GM23338 (cell line): ENCODE data around the gene ZEB2. TPM values are rescaled to one million over a fixed set of nuclear protein-coding genes. Genes with fewer than 3 reads are reported as not detected.
A peak's percentile ranks its signal among the peaks of the same experiment; 100 is the strongest.

Experiments
- ATAC-seq: fragments of 200-7000 bp; cut with Tn5 transposase; 3 replicates; pipeline ENCODE4 v1.9.1; 2020
- DNase-seq: peaks from one replicate; pipeline ENCODE4 v3.0.0-alpha.2; 2015; ENCODE audit warnings: low spot score
- H2AFZ ChIP-seq: fragments of 200-600 bp; sonication (generic); 2 replicates; pipeline ENCODE4 v1.8.0; 2016; ENCODE audit warnings: antibody characterized with exemption, mild to moderate bottlenecking, moderate library complexity
- H3F3A ChIP-seq: fragments of 200-600 bp; sonication (generic); replicated peaks from 2 replicates; pipeline ENCODE4 v1.8.0; 2017; ENCODE audit warnings: antibody characterized with exemption, mixed run types, low read depth
- H3K27ac ChIP-seq: fragments of 200-600 bp; sonication (generic); 2 replicates; pipeline ENCODE4 v1.6.1; 2016; ENCODE audit warnings: low read depth
- H3K27me3 ChIP-seq: fragments of 200-600 bp; sonication (generic); 2 replicates; pipeline ENCODE4 v1.8.0; 2016; ENCODE audit warnings: mild to moderate bottlenecking, mixed run types, moderate library complexity; ENCODE audit not compliant: insufficient read depth
- H3K36me3 ChIP-seq: fragments of 200-600 bp; sonication (generic); 2 replicates; pipeline ENCODE4 v1.8.0; 2016; ENCODE audit warnings: mild to moderate bottlenecking; ENCODE audit not compliant: insufficient read depth
- H3K4me1 ChIP-seq: fragments of 200-600 bp; sonication (generic); 2 replicates; pipeline ENCODE4 v1.8.0; 2016; ENCODE audit warnings: mild to moderate bottlenecking, moderate library complexity; ENCODE audit not compliant: insufficient read depth
- H3K4me2 ChIP-seq: fragments of 200-600 bp; sonication (generic); 2 replicates; pipeline ENCODE4 v1.7.1; 2017; ENCODE audit warnings: mixed run types
- H3K4me3 ChIP-seq: fragments of 200-600 bp; sonication (generic); 2 replicates; pipeline ENCODE4 v1.6.1; 2016; ENCODE audit warnings: mixed run types
- H3K79me2 ChIP-seq: fragments of 200-600 bp; sonication (generic); replicated peaks from 2 replicates; pipeline ENCODE4 v1.8.0; 2017; ENCODE audit warnings: mild to moderate bottlenecking; ENCODE audit not compliant: insufficient read depth
- H3K9me2 ChIP-seq: fragments of 200-600 bp; sonication (generic); 2 replicates; pipeline ENCODE4 v1.8.0; 2017; ENCODE audit not compliant: insufficient read depth
- H4K20me1 ChIP-seq: fragments of 200-600 bp; sonication (generic); replicated peaks from 2 replicates; pipeline ENCODE4 v1.8.0; 2017; ENCODE audit warnings: mild to moderate bottlenecking; ENCODE audit not compliant: insufficient read depth
- H3K27ac Mint-ChIP-seq: 2 replicates; pipeline ENCODE4 v1.8.0; 2020; ENCODE audit warnings: inconsistent platforms, mild to moderate bottlenecking, moderate library complexity, mixed read lengths
- H3K27me3 Mint-ChIP-seq: 3 replicates; pipeline ENCODE4 v1.8.0; 2022; ENCODE audit warnings: low read depth, mild to moderate bottlenecking, moderate library complexity, mixed read lengths, inconsistent platforms; ENCODE audit not compliant: insufficient read depth, poor library complexity
- H3K36me3 Mint-ChIP-seq: 3 replicates; pipeline ENCODE4 v1.8.0; 2021; ENCODE audit warnings: low read depth, mild to moderate bottlenecking, inconsistent platforms, moderate library complexity, mixed read lengths
- H3K4me1 Mint-ChIP-seq: 3 replicates; pipeline ENCODE4 v1.8.0; 2020; ENCODE audit warnings: mild to moderate bottlenecking, inconsistent platforms, mixed read lengths
- H3K4me3 Mint-ChIP-seq: 3 replicates; pipeline ENCODE4 v1.8.0; 2021; ENCODE audit warnings: moderate library complexity, mild to moderate bottlenecking, inconsistent platforms, mixed read lengths
- H3K9me3 Mint-ChIP-seq: 3 replicates; pipeline ENCODE4 v1.8.0; 2020; ENCODE audit warnings: moderate library complexity, mild to moderate bottlenecking, inconsistent platforms, mixed read lengths
- CREB1 ChIP-seq: fragments of 250-450 bp; sonication (Bioruptor Pico); IDR thresholded peaks from 2 replicates; pipeline ENCODE4 v1.5.0; 2020; ENCODE audit warnings: low read depth, mild to moderate bottlenecking, moderate library complexity
- EZH2 ChIP-seq: fragments of 200-600 bp; sonication (generic); IDR thresholded peaks from one replicate; pipeline ENCODE4 v1.8.0; 2017; ENCODE audit warnings: antibody characterized with exemption, mild to moderate bottlenecking, low read depth; ENCODE audit not compliant: unreplicated experiment
- JUNB ChIP-seq: IDR thresholded peaks from one replicate; pipeline ENCODE4 v1.6.1; 2016; ENCODE audit warnings: antibody characterized with exemption; ENCODE audit not compliant: unreplicated experiment
- NANOG ChIP-seq: IDR thresholded peaks from 2 replicates; pipeline ENCODE4 v1.6.1; 2016; ENCODE audit warnings: antibody characterized with exemption, borderline replicate concordance
- POLR2AphosphoS5 ChIP-seq: IDR thresholded peaks from 2 replicates; pipeline ENCODE4 v1.6.1; 2016; ENCODE audit warnings: antibody characterized with exemption, low read depth
- STAT1 ChIP-seq: IDR thresholded peaks from one replicate; pipeline ENCODE4 v1.6.1; 2016; ENCODE audit warnings: antibody characterized with exemption; ENCODE audit not compliant: unreplicated experiment
- ZNF114 ChIP-seq: fragments of 250-450 bp; sonication (Bioruptor Pico); IDR thresholded peaks from 2 replicates; pipeline ENCODE4 v1.5.0; 2020; ENCODE audit warnings: mild to moderate bottlenecking, moderate library complexity
- ZNF331 ChIP-seq: fragments of 250-450 bp; sonication (Bioruptor Pico); IDR thresholded peaks from 2 replicates; pipeline ENCODE4 v1.5.0; 2020; ENCODE audit warnings: low read depth, mild to moderate bottlenecking, moderate library complexity
- polyA plus RNA-seq: library from polyadenylated mRNA; unstranded; fragments of >200 nt; fragmentation: Nextera tagmentation; extraction: Ambion mirVana; gene quantifications from 2 replicates; pipeline ENCODE4 v1.2.1, GENCODE V29; 2016
- total RNA-seq: library from RNA; depleted of rRNA; stranded (reverse); fragments of >200 nt; shearing (Covaris generic); gene quantifications from 2 replicates; pipeline ENCODE4 v1.2.3, GENCODE V29; 2014
- TF ChIP-seq, protein P1 (sequence below): fragments of 250-450 bp; sonication (Bioruptor Pico); IDR thresholded peaks from 2 replicates; pipeline ENCODE4 v1.5.0; 2020; ENCODE audit warnings: mild to moderate bottlenecking, moderate library complexity
- TF ChIP-seq, protein P2 (sequence below), 2 experiments: fragments of 200-600 bp in 1 of 2; sonication (generic) in 1 of 2; conservative IDR thresholded peaks; 2 replicates each; pipeline versions ENCODE4 v1.5.1 to v1.6.1; 2016 to 2017; ENCODE audit warnings: antibody characterized with exemption in 2 of 2, low read depth in 2 of 2, mild to moderate bottlenecking in 2 of 2, moderate library complexity in 1 of 2
- TF ChIP-seq, protein P3 (sequence below): IDR thresholded peaks from 2 replicates; pipeline ENCODE4 v1.6.1; 2016; ENCODE audit warnings: antibody characterized with exemption
- TF ChIP-seq, protein P4 (sequence below): IDR thresholded peaks from one replicate; pipeline ENCODE4 v1.6.1; 2018; ENCODE audit warnings: antibody characterized with exemption; ENCODE audit not compliant: unreplicated experiment

The ZEB2 gene
- total and polyA plus RNA-seq, 2 experiments from 2014 or later = 0.45 TPM; not detected in 1

DNA sequence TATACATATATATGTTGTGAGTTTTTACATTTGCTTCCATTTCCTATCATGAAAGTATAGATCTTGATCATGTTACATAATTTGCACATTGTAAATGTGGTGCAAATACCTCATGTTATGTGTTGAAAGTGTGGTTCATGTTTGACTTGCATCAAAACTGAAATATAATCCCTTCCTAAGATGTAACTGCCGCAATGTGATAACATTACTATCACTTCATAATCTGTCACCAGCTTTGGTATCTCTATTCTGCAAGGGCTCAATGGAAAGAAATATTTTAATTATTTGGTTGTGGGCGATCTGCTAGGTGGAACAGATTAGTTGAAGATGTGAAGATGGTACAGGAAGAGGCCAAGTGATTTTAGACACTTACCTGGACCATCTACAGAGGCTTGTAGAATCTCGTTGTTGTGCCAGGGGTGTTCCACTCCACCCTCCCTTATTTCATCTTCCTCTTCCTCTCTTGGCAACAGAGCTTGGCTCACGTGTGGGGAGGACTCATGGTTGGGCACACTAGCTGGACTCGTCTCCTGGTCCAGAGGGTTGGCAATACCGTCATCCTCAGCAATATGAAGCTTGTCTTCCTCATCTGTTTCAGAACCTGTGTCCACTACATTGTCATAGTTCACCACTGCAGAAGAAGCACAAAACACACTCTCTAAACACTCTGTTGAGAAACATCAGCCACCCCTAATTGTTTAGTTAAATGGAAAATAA, 90.4 kb downstream of the ZEB2 start (continued):
- TF ChIP-seq, protein P1, sequence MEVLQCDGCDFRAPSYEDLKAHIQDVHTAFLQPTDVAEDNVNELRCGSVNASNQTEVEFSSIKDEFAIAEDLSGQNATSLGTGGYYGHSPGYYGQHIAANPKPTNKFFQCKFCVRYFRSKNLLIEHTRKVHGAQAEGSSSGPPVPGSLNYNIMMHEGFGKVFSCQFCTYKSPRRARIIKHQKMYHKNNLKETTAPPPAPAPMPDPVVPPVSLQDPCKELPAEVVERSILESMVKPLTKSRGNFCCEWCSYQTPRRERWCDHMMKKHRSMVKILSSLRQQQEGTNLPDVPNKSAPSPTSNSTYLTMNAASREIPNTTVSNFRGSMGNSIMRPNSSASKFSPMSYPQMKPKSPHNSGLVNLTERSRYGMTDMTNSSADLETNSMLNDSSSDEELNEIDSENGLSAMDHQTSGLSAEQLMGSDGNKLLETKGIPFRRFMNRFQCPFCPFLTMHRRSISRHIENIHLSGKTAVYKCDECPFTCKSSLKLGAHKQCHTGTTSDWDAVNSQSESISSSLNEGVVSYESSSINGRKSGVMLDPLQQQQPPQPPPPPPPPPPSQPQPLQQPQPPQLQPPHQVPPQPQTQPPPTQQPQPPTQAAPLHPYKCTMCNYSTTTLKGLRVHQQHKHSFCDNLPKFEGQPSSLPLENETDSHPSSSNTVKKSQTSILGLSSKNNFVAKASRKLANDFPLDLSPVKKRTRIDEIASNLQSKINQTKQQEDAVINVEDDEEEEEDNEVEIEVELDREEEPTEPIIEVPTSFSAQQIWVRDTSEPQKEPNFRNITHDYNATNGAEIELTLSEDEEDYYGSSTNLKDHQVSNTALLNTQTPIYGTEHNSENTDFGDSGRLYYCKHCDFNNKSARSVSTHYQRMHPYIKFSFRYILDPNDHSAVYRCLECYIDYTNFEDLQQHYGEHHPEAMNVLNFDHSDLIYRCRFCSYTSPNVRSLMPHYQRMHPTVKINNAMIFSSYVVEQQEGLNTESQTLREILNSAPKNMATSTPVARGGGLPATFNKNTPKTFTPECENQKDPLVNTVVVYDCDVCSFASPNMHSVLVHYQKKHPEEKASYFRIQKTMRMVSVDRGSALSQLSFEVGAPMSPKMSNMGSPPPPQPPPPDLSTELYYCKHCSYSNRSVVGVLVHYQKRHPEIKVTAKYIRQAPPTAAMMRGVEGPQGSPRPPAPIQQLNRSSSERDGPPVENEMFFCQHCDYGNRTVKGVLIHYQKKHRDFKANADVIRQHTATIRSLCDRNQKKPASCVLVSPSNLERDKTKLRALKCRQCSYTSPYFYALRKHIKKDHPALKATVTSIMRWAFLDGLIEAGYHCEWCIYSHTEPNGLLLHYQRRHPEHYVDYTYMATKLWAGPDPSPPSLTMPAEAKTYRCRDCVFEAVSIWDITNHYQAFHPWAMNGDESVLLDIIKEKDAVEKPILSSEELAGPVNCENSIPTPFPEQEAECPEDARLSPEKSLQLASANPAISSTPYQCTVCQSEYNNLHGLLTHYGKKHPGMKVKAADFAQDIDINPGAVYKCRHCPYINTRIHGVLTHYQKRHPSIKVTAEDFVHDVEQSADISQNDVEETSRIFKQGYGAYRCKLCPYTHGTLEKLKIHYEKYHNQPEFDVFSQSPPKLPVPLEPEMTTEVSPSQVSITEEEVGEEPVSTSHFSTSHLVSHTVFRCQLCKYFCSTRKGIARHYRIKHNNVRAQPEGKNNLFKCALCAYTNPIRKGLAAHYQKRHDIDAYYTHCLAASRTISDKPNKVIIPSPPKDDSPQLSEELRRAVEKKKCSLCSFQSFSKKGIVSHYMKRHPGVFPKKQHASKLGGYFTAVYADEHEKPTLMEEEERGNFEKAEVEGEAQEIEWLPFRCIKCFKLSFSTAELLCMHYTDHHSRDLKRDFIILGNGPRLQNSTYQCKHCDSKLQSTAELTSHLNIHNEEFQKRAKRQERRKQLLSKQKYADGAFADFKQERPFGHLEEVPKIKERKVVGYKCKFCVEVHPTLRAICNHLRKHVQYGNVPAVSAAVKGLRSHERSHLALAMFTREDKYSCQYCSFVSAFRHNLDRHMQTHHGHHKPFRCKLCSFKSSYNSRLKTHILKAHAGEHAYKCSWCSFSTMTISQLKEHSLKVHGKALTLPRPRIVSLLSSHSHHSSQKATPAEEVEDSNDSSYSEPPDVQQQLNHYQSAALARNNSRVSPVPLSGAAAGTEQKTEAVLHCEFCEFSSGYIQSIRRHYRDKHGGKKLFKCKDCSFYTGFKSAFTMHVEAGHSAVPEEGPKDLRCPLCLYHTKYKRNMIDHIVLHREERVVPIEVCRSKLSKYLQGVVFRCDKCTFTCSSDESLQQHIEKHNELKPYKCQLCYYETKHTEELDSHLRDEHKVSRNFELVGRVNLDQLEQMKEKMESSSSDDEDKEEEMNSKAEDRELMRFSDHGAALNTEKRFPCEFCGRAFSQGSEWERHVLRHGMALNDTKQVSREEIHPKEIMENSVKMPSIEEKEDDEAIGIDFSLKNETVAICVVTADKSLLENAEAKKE (CRISPR knock-in tag) = no peak

DNA sequence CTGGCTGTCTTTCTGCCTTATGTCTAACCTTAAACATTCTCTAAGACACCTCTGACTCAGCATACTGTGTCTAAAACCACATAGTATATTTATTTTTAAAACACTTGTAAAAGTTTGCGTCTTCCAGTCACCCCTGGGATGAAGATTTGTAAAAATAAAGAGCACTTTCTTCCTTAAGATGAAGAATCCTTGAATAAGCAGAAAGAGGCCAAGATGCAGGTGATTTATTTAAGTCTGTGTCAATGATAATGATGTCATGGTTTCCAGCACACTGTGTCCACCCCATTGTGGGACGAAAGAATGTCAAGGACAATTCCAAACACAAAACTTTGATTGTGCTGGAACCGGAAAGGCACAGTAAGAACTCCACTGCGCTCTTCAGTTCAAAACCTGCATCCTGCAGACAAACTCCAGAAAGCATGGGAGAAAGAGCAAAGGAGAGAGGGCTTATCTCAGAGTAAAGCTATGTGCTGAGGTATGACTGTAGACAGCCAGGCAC, 92.9 kb downstream of the ZEB2 start:
- H2AFZ ChIP-seq = no peak overlapping the region
- no peaks in the 10 kb centered on the region for H3K79me2 ChIP-seq
- no peaks in the 10 kb centered on the region for H3K27me3 ChIP-seq
- H3K27ac Mint-ChIP-seq = peak overlapping the region; percentile 30; the same call in 1 of the 2 replicates
- H3F3A ChIP-seq = no peaks in the 10 kb centered on the region
- H3K4me1 Mint-ChIP-seq = peaks cover 19% of the 10 kb centered on the region
- no peaks in the 10 kb centered on the region for H3K36me3 ChIP-seq
- H3K36me3 Mint-ChIP-seq = no peaks in the 10 kb centered on the region
- no peaks in the 10 kb centered on the region for H3K9me2 ChIP-seq
- no peak for DNase-seq
- no peak overlapping the region for H3K4me2 ChIP-seq
- no peak overlapping the region for H3K27ac ChIP-seq
- no peak overlapping the region for H3K4me3 ChIP-seq
- H3K27me3 Mint-ChIP-seq = no peaks in the 10 kb centered on the region
- no peaks in the 10 kb centered on the region for H3K9me3 Mint-ChIP-seq
- H4K20me1 ChIP-seq = no peaks in the 10 kb centered on the region
- ATAC-seq = no peak
- H3K4me3 Mint-ChIP-seq = no peak overlapping the region
- no peak for TF ChIP-seq NANOG
- TF ChIP-seq, protein P2, sequence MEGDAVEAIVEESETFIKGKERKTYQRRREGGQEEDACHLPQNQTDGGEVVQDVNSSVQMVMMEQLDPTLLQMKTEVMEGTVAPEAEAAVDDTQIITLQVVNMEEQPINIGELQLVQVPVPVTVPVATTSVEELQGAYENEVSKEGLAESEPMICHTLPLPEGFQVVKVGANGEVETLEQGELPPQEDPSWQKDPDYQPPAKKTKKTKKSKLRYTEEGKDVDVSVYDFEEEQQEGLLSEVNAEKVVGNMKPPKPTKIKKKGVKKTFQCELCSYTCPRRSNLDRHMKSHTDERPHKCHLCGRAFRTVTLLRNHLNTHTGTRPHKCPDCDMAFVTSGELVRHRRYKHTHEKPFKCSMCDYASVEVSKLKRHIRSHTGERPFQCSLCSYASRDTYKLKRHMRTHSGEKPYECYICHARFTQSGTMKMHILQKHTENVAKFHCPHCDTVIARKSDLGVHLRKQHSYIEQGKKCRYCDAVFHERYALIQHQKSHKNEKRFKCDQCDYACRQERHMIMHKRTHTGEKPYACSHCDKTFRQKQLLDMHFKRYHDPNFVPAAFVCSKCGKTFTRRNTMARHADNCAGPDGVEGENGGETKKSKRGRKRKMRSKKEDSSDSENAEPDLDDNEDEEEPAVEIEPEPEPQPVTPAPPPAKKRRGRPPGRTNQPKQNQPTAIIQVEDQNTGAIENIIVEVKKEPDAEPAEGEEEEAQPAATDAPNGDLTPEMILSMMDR (conservative IDR thresholded peaks at IDR 0.05; ENCODE audit: low read depth in 2 of 2) = no peak
- TF ChIP-seq POLR2AphosphoS5 = no peak
- TF ChIP-seq STAT1 = no peak
- no peak for TF ChIP-seq ZNF114 (CRISPR knock-in tag)
- TF ChIP-seq CREB1 (CRISPR knock-in tag) = no peak
- TF ChIP-seq, protein P3, sequence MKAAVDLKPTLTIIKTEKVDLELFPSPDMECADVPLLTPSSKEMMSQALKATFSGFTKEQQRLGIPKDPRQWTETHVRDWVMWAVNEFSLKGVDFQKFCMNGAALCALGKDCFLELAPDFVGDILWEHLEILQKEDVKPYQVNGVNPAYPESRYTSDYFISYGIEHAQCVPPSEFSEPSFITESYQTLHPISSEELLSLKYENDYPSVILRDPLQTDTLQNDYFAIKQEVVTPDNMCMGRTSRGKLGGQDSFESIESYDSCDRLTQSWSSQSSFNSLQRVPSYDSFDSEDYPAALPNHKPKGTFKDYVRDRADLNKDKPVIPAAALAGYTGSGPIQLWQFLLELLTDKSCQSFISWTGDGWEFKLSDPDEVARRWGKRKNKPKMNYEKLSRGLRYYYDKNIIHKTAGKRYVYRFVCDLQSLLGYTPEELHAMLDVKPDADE = no peak
- TF ChIP-seq, protein P4, sequence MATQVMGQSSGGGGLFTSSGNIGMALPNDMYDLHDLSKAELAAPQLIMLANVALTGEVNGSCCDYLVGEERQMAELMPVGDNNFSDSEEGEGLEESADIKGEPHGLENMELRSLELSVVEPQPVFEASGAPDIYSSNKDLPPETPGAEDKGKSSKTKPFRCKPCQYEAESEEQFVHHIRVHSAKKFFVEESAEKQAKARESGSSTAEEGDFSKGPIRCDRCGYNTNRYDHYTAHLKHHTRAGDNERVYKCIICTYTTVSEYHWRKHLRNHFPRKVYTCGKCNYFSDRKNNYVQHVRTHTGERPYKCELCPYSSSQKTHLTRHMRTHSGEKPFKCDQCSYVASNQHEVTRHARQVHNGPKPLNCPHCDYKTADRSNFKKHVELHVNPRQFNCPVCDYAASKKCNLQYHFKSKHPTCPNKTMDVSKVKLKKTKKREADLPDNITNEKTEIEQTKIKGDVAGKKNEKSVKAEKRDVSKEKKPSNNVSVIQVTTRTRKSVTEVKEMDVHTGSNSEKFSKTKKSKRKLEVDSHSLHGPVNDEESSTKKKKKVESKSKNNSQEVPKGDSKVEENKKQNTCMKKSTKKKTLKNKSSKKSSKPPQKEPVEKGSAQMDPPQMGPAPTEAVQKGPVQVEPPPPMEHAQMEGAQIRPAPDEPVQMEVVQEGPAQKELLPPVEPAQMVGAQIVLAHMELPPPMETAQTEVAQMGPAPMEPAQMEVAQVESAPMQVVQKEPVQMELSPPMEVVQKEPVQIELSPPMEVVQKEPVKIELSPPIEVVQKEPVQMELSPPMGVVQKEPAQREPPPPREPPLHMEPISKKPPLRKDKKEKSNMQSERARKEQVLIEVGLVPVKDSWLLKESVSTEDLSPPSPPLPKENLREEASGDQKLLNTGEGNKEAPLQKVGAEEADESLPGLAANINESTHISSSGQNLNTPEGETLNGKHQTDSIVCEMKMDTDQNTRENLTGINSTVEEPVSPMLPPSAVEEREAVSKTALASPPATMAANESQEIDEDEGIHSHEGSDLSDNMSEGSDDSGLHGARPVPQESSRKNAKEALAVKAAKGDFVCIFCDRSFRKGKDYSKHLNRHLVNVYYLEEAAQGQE = no peak
- no peak for TF ChIP-seq ZNF331 (CRISPR knock-in tag)
- TF ChIP-seq JUNB = no peak
- no peak for TF ChIP-seq EZH2
- peaks cover 25% of the 10 kb centered on the region for H3K4me1 ChIP-seq
